Uterus (tissue), 2 donors: ENCODE data around the gene ACKR2.
"Not testable (repeated sequence)": the region's sequence is repeated elsewhere in the genome, so short reads cannot be mapped to it uniquely, and the experiment has no call there.

Source experiments
- CTCF ChIP-seq, 4 experiments: fragments of 200-600 bp in 2 of 4; fragments of 450-650 bp in 2 of 4; sonication (generic) in 2 of 4; IDR thresholded peaks; one replicate each; pipeline ENCODE4 v1.5.1; 2016 to 2019; ENCODE audit warnings: antibody characterized with exemption in 4 of 4, mild to moderate bottlenecking in 2 of 4, moderate library complexity in 1 of 4
- POLR2A ChIP-seq, 2 donors: fragments of 450-650 bp; IDR thresholded peaks; one replicate each; pipeline ENCODE4 v1.6.1; 2016; ENCODE audit warnings: antibody characterized with exemption in 2 of 2, mild to moderate bottlenecking in 1 of 2, moderate library complexity in 1 of 2

DNA sequence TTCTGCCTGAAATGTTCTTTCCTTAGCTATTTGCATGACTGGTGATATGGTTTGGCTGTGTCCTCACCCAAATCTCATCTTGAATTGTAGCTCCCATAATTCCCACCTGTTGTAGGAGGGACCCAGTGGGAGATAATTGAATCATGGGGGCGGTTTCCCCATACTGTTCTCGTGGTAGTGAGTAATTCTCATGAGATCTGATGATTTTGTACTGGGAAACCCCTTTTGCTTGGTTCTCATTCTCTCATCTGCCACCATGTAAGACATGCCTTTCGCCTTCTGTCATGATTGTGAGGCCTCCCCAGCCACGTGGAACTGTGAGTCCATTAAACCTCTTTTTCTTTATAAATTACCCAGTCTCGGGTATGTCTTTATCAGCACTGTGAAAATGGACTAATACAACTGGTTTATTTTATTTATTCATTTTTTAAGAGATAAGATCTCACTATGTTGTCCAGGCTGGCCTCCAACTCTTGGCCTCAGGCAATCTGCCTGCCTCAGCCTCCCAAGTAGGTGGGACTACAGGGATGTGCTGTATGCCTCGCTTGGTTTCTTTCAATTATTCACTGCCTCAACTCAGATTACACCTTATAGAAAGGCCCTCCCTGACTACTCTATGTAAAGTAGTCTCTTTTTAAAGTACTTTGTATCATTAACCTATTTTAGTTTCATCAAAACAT, 74.1 kb downstream of the ACKR2 start:
- TF ChIP-seq CTCF, POLR2A (IDR thresholded peaks at IDR 0.05): not testable (repeated sequence)
